OCI-LY3 (cell line): ENCODE data around the gene CTAG1B.
"Not testable (repeated sequence)": the region's sequence is repeated elsewhere in the genome, so short reads cannot be mapped to it uniquely, and the experiment has no call there.

Experiments used
- H2AFZ ChIP-seq: fragments of 200-600, 300-600 bp; shearing (Covaris generic); 2 replicates; pipeline ENCODE4 v1.6.0; 2014; ENCODE audit warnings: antibody characterized with exemption, low read depth, low read length
- H3K27ac ChIP-seq: fragments of 200-600, 300-600 bp; sonication (generic); 2 replicates; pipeline ENCODE4 v1.5.1; 2014; ENCODE audit warnings: mild to moderate bottlenecking, low read length, moderate library complexity, mixed read lengths
- H3K27me3 ChIP-seq: fragments of 200-600, 300-600 bp; sonication (generic); 2 replicates; pipeline ENCODE4 v1.6.1; 2014; ENCODE audit warnings: low read depth, low read length, mixed read lengths
- H3K36me3 ChIP-seq: fragments of 200-600, 300-600 bp; sonication (generic); replicated peaks from 2 replicates; pipeline ENCODE3; 2014; ENCODE audit warnings: low read depth, low read length, mixed read lengths
- H3K4me1 ChIP-seq: fragments of 300-600, 200-600 bp; sonication (generic); 2 replicates; pipeline ENCODE4 v1.6.1; 2014; ENCODE audit warnings: low read length, mixed read lengths
- H3K4me2 ChIP-seq: fragments of 200-600, 300-600 bp; sonication (generic); 2 replicates; pipeline ENCODE4 v1.6.1; 2014; ENCODE audit warnings: low read length, mixed read lengths
- H3K4me3 ChIP-seq: fragments of 300-600, 200-600 bp; sonication (generic); 2 replicates; pipeline ENCODE4 v1.5.1; 2014; ENCODE audit warnings: antibody characterized with exemption, mild to moderate bottlenecking, low read length, moderate library complexity
- H3K79me2 ChIP-seq: fragments of 300-600, 200-600 bp; shearing (Covaris generic); 2 replicates; pipeline ENCODE4 v1.6.1; 2014; ENCODE audit warnings: mild to moderate bottlenecking, low read length, mixed read lengths
- H3K9ac ChIP-seq: fragments of 300-600, 200-600 bp; shearing (Covaris generic); 2 replicates; pipeline ENCODE4 v1.6.0; 2014; ENCODE audit warnings: mild to moderate bottlenecking, low read length, moderate library complexity
- H3K9me3 ChIP-seq: fragments of 200-600, 300-600 bp; shearing (Covaris generic); 2 replicates; pipeline ENCODE4 v1.6.1; 2014; ENCODE audit warnings: low read length, mixed read lengths; ENCODE audit not compliant: insufficient read depth
- H4K20me1 ChIP-seq: fragments of 200-600, 300-600 bp; sonication (generic); 2 replicates; pipeline ENCODE4 v1.6.1; 2016; ENCODE audit warnings: low read length, mixed read lengths; ENCODE audit not compliant: insufficient read depth

The CTAG1B gene

GRCh38 chrX:154641740-154642139 is 22.7 kb upstream of the CTAG1B start:
- H3K27me3 ChIP-seq, H3K27ac ChIP-seq, H3K79me2 ChIP-seq, H3K9ac ChIP-seq, H2AFZ ChIP-seq, H3K36me3 ChIP-seq, H4K20me1 ChIP-seq, H3K9me3 ChIP-seq, H3K4me1 ChIP-seq, H3K4me3 ChIP-seq, H3K4me2 ChIP-seq: not testable (repeated sequence)

DNA sequence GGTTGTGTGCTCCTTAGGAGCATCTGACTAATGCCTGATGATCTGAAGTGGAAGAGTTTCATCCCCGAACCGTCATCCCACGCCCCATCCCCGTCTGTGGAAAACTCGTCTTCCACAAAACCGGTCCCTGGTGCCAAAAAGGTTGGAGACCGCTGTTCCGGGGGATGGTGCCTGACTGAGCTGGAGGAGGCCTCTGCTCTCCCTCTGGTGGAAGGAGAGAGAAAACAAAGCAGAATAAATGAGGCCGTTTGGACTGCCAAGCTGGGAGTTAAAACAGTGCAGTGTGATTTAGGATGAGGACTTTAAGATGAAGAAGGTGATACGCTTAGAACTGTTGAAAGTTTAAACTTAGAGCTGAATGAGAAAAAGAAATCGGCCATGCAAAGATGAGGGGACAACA is 14.6 kb upstream of the CTAG1B start:
- H3K4me2 ChIP-seq, H3K79me2 ChIP-seq, H3K27ac ChIP-seq, H3K27me3 ChIP-seq, H3K9me3 ChIP-seq, H2AFZ ChIP-seq, H3K36me3 ChIP-seq, H3K4me3 ChIP-seq, H3K4me1 ChIP-seq, H3K9ac ChIP-seq, H4K20me1 ChIP-seq: not testable (repeated sequence)

DNA sequence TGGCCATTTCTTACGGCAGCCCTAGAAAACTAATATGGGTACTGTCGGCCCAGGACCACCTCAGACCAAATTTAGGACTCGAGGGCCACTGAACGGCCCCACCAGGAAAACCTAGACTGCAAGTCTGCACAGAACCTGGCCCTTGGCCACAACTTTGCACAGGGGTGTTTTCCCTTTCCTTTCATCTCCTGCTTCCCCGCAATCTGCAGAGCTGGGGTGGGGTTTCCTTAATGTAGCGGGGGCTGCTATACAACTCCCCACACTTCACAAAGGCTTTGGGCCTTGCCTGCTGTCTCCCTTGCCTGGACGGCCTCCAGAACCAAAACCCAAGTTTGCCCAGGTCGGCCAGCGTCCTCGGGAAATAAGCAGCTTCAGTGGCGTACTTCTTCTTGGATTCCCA is 11.9 kb upstream of the CTAG1B start:
- not testable (repeated sequence) for H3K9me3 ChIP-seq, H3K27me3 ChIP-seq, H3K4me2 ChIP-seq, H3K4me1 ChIP-seq, H3K27ac ChIP-seq, H2AFZ ChIP-seq, H3K9ac ChIP-seq, H3K4me3 ChIP-seq, H4K20me1 ChIP-seq, H3K36me3 ChIP-seq, H3K79me2 ChIP-seq

DNA sequence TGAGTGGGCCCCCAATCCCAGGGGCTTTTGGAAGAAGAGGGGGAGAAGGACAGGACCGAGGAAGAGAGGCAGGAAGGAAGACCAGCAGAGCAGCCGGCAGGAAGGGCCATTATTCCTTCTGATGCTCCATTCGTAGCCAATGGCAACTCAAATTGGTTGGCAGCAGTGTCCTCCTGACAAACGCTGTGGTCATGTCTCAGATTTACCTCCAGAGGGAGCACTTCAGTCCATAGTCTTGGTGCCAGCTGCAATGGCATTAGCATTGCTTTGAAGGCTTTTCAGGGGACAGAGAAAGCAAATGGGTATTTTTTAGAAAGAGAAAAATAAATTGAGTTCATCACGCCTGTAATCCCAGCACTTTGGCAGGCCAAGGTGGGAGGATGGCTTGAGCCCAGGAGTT is 9.9 kb upstream of the CTAG1B start:
- H3K4me3 ChIP-seq, H3K4me1 ChIP-seq, H2AFZ ChIP-seq, H3K4me2 ChIP-seq, H3K36me3 ChIP-seq, H4K20me1 ChIP-seq, H3K9ac ChIP-seq, H3K79me2 ChIP-seq, H3K27me3 ChIP-seq, H3K27ac ChIP-seq, H3K9me3 ChIP-seq: not testable (repeated sequence)

- not testable (repeated sequence) for H3K4me1 ChIP-seq, H3K27ac ChIP-seq, H3K9me3 ChIP-seq
Measured at GRCh38 chrX:154620767-154621414, 1.8 kb upstream of the CTAG1B start.

GRCh38 chrX:154613586-154613985 is 5.5 kb downstream of the CTAG1B start:
- H3K4me3 ChIP-seq, H3K36me3 ChIP-seq, H4K20me1 ChIP-seq, H3K27me3 ChIP-seq, H3K79me2 ChIP-seq, H3K4me2 ChIP-seq, H3K27ac ChIP-seq, H2AFZ ChIP-seq, H3K4me1 ChIP-seq, H3K9me3 ChIP-seq, H3K9ac ChIP-seq: not testable (repeated sequence)

More at GRCh38 chrX:154620767-154621414, 1.8 kb upstream of the CTAG1B start:
- not testable (repeated sequence) for H3K4me3 ChIP-seq, H3K9ac ChIP-seq, H2AFZ ChIP-seq, H3K4me2 ChIP-seq, H4K20me1 ChIP-seq, H3K79me2 ChIP-seq, H3K27me3 ChIP-seq, H3K36me3 ChIP-seq

DNA sequence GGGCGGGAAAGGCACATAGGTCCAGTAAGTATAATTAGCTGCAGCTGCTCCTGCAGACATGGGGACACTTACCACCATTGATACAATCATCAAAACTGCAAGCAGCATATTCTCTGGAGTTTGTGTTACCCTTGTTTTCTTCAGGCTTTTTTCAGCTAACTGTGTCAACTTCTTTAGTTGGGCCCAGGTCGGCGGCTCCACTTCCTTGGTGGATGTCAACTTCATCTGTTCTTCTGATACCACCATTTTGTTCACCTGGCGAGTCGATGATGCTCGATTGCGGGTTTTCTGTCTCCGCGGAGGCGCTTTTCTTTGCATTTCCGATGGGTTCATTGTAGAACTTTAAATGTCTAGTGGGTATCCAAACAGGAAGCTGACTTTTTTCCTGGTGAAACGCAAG is 7.9 kb downstream of the CTAG1B start:
- H3K27ac ChIP-seq, H3K36me3 ChIP-seq: not testable (repeated sequence)

GRCh38 chrX:154608823-154609222 is 10.3 kb downstream of the CTAG1B start:
- not testable (repeated sequence) for H3K27me3 ChIP-seq, H2AFZ ChIP-seq, H3K4me2 ChIP-seq, H3K79me2 ChIP-seq, H3K9ac ChIP-seq, H3K4me1 ChIP-seq, H3K27ac ChIP-seq, H4K20me1 ChIP-seq, H3K4me3 ChIP-seq, H3K9me3 ChIP-seq, H3K36me3 ChIP-seq

More for the DNA sequence above, 7.9 kb downstream of the CTAG1B start:
- H3K4me2 ChIP-seq, H3K9me3 ChIP-seq, H3K79me2 ChIP-seq, H2AFZ ChIP-seq, H3K4me1 ChIP-seq, H3K9ac ChIP-seq, H3K4me3 ChIP-seq, H3K27me3 ChIP-seq, H4K20me1 ChIP-seq: not testable (repeated sequence)

GRCh38 chrX:154607976-154608375 is 11.1 kb downstream of the CTAG1B start:
- H3K79me2 ChIP-seq, H3K4me1 ChIP-seq, H3K9me3 ChIP-seq, H3K4me2 ChIP-seq, H3K36me3 ChIP-seq, H3K4me3 ChIP-seq, H2AFZ ChIP-seq, H4K20me1 ChIP-seq, H3K27me3 ChIP-seq, H3K27ac ChIP-seq, H3K9ac ChIP-seq: not testable (repeated sequence)
